Measurements from ENCODE around the gene MRPL28. TPM values are rescaled to one million over a fixed set of nuclear protein-coding genes. Genes with fewer than 3 reads are reported as not detected.
"Not testable (repeated sequence)": the region's sequence is repeated elsewhere in the genome, so short reads cannot be mapped to it uniquely, and the experiment has no call there.

MRPL28 gene
- total RNA-seq, 2 experiments from 2014 or later: 68.3 to 74.0 TPM

DNA sequence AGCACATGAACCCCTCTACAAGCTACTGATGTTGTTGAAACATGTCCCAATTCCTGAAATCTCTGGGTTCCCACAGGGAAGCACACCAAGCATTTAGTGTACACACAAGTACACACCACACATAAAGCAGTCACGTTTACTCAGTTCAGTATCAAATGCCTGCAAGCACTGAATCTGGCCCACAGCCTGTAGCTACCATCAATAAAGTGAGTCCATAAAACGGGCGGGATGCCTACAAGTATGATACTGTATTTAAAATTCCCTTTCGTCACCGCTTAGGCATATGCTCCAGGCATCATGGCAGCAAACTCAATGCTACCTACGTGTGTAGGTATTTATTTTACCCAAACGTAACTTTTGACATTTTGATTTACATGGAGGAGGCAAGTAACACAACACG lies 20.1 kb downstream of the MRPL28 start:
- no peak for DNase-seq
- Mint-ChIP-seq H3K4me1 (ENCODE audit: low read depth) (peaks cover 63% of the 10 kb centered on the region), H3K27me3 (ENCODE audit: low read depth) (no peaks in the 10 kb centered on the region), H3K36me3 (ENCODE audit: low read depth) (peaks cover 11% of the 10 kb centered on the region), H3K27ac (no peak overlapping the region), H3K9me3 (no peaks in the 10 kb centered on the region), H3K4me3 (peak overlapping the region; percentile 91)
- CTCF ChIA-PET: interaction anchor here (0.7 to 2.1 kb wide), 2 partner anchors 11 to 31 kb away, joined by 3 to 6 read pairs; no protein-coding TSS in a partner anchor
- intact Hi-C loops (cut with micrococcal nuclease): loop anchor here (5.0 kb wide), 1 partner anchor 98 kb away; no protein-coding TSS in a partner anchor

DNA sequence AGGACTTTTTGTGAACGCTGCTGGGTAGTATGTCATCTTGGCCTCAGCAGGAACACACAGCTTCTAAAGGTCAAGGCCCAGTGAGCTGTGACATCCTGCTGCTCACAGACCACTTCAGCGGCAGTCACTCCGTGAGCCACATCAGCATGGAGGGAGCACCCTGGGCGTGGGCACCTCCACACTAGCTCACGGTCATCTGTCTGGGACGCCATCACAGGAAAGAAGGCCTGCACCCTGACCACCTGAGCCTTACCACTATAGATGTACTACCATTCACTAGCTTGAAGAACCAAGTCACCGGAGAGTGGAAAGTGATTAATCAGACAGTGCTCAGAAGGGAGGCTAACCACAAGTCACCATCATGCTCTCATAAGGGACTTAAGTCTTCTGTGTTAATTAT lies 21.1 kb downstream of the MRPL28 start:
- Mint-ChIP-seq H3K9me3 (no peaks in the 10 kb centered on the region), H3K4me3 (no peak overlapping the region), H3K27me3 (ENCODE audit: low read depth) (no peaks in the 10 kb centered on the region), H3K4me1 (ENCODE audit: low read depth) (peaks cover 63% of the 10 kb centered on the region), H3K36me3 (ENCODE audit: low read depth) (peaks cover 18% of the 10 kb centered on the region), H3K27ac (no peak overlapping the region)
- DNase-seq: no peak
- CTCF ChIA-PET: interaction anchor here (0.6 to 2.1 kb wide), 2 partner anchors 12 to 33 kb away, joined by 3 to 6 read pairs; no protein-coding TSS in a partner anchor
- intact Hi-C loops (cut with micrococcal nuclease): no loop called here

DNA sequence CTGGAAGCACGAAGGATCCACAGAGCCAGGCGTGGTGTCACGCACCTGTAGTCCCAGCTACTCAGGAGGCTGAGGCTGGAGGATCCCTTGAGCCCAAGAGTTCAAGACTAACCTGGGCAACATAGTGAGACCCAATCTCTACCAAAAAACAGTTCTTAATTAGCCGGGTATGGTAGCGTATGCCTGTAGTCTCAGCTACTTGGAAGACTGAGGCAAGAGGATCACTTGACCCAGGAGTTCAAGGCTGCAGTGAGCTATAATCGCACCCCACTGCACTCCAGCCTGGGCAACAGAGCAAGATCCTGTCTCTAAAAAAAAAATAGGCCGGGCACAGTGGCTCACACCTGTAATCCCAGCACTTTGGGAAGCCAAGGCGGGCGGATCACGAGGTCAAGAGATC lies 21.8 kb downstream of the MRPL28 start:
- H3K4me1 Mint-ChIP-seq (ENCODE audit: low read depth): peaks cover 59% of the 10 kb centered on the region
- H3K4me3 Mint-ChIP-seq; CTCF ChIA-PET; intact Hi-C loops (cut with micrococcal nuclease); H3K9me3 Mint-ChIP-seq; H3K27ac Mint-ChIP-seq; DNase-seq; H3K27me3 Mint-ChIP-seq (ENCODE audit: low read depth): not testable (repeated sequence)
- peaks cover 18% of the 10 kb centered on the region for H3K36me3 Mint-ChIP-seq (ENCODE audit: low read depth)

DNA sequence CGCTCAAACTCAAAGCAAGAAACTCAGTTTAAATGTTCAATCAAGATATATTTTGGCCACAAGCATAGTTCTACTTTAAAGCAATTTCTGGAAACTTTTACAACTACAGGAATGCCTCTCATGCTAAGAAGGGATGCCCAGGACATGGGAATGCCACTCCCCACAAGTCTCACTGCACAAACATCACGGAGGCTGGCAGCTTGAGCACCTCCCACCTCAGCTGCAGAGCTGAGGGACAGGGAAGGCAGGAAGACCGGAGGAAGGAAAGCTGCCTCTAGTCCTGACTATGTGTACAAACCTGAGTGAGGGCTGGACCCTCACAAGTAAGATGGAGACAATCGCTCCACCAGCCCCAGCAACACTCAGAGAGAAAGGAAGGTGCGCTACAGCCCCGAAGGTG lies 23.1 kb downstream of the MRPL28 start:
- no peak overlapping the region for H3K27ac Mint-ChIP-seq
- no peaks in the 10 kb centered on the region for H3K27me3 Mint-ChIP-seq (ENCODE audit: low read depth)
- no peak overlapping the region for H3K4me3 Mint-ChIP-seq
- peaks cover 18% of the 10 kb centered on the region for H3K36me3 Mint-ChIP-seq (ENCODE audit: low read depth)
- CTCF ChIA-PET: no interaction called here
- H3K9me3 Mint-ChIP-seq: no peaks in the 10 kb centered on the region
- peaks cover 70% of the 10 kb centered on the region for H3K4me1 Mint-ChIP-seq (ENCODE audit: low read depth)
- intact Hi-C loops (cut with micrococcal nuclease): no loop called here
- DNase-seq: no peak

DNA sequence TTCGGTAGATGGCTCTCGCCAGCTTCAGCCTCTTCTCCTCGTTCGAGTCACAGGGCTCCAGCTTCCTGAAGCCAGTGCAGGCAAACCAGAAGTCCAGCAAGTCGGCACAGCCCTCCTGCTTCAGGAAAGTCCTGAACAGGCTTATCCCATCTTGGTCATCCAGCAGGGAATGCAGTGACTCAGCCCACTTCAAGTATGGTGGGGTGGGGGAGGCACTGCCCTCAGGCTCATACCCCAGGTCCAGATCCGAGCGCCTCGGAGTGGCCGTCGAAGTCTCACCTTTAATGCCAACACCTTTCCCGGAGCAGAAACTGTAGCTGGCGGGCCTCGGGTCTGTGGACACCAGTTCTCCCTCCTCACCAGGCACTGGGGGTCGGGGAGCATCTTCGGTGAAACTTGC lies 23.8 kb downstream of the MRPL28 start:
- H3K27me3 Mint-ChIP-seq (ENCODE audit: low read depth): no peaks in the 10 kb centered on the region
- no peak overlapping the region for H3K4me3 Mint-ChIP-seq
- no peak for DNase-seq
- H3K36me3 Mint-ChIP-seq (ENCODE audit: low read depth): peaks cover 18% of the 10 kb centered on the region
- intact Hi-C loops (cut with micrococcal nuclease): no loop called here
- no peak overlapping the region for H3K27ac Mint-ChIP-seq
- H3K9me3 Mint-ChIP-seq: no peaks in the 10 kb centered on the region
- peaks cover 75% of the 10 kb centered on the region for H3K4me1 Mint-ChIP-seq (ENCODE audit: low read depth)
- CTCF ChIA-PET: no interaction called here

DNA sequence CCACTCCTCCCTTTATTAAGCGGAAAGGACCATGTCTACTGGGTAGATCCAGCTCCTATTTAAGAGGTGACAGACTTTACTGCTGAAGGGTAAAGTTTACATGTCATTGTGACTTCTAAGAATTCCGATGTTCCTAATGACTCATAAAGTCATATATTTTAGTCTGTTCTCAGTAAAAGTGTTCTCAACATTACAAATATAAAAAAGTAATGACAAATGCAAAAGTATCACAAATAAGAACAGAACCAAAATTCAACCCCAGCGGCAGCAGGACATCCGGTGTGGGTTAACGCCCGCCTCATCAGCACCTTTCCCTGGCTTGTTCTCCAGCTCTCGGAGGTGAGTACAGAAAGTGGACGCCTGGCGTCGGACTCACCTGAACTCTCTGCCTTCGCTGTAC lies 24.6 kb downstream of the MRPL28 start:
- no peaks in the 10 kb centered on the region for H3K27me3 Mint-ChIP-seq (ENCODE audit: low read depth)
- no peak overlapping the region for H3K4me3 Mint-ChIP-seq
- no peaks in the 10 kb centered on the region for H3K9me3 Mint-ChIP-seq
- CTCF ChIA-PET: no interaction called here
- H3K4me1 Mint-ChIP-seq (ENCODE audit: low read depth): peaks cover 71% of the 10 kb centered on the region
- intact Hi-C loops (cut with micrococcal nuclease): no loop called here
- peaks cover 18% of the 10 kb centered on the region for H3K36me3 Mint-ChIP-seq (ENCODE audit: low read depth)
- H3K27ac Mint-ChIP-seq: no peak overlapping the region
- DNase-seq: no peak

DNA sequence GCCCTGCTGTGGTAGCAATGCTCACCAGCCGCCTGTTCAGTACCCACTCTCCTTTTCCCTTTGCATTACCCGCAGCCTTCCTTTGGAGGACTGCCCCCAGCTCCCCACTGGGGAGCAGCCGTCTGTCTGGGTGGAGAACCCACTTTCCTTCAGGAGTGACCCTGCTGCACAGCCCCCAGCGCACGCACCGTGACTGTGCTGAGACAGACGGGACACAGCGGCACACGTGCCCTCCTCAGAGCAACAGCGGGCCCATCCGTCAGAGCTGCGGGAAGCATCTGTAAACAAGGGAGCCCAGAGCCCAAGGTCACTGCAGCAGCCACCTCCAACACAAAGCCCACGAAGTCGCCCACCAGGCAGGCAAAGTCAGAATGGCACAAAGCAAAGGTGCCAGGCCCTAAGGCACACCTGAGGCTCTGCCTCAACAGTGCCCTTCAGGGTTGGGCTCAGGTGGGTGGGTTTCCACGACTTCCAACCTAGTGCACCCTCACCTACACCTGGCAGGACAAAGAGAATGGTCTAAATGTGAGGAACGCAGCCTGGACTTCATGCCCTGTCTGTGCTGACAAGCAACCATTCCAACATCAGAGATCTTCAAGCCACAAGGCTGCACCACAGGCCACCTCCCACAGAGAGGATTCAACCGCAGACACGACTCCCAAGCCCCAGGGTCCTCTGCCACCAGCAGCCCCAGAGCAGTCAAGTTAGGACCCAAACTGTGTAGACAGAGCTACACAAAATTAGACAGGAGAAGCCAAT lies 27.7 kb downstream of the MRPL28 start:
- DNase-seq: no peak
- Mint-ChIP-seq H3K27me3 (ENCODE audit: low read depth) (no peaks in the 10 kb centered on the region), H3K36me3 (ENCODE audit: low read depth) (peaks cover 14% of the 10 kb centered on the region), H3K9me3 (no peaks in the 10 kb centered on the region), H3K4me3 (no peak overlapping the region), H3K27ac (no peak overlapping the region), H3K4me1 (ENCODE audit: low read depth) (peaks cover 65% of the 10 kb centered on the region)
- intact Hi-C loops (cut with micrococcal nuclease): no loop called here
- CTCF ChIA-PET: interaction anchor here (0.6 to 0.8 kb wide), 3 partner anchors 19 to 56 kb away, joined by 3 read pairs; no protein-coding TSS in a partner anchor

DNA sequence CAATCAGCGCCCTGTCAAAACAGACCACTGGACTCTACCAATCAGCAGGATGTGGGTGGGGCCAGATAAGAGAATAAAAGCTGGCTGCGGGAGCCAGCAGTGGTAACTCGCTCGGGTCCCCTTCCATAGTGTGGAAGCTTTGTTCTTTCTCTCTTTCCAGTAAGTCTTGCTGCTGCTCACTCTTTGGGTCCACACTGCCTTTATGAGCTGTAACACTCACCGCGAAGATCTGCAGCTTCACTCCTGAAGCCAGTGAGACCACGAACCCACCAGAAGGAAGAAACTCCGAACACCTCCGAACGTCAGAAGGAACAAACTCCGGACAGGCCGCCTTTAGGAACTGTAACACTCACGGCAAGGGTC lies 28.4 kb downstream of the MRPL28 start:
- H3K27me3 Mint-ChIP-seq (ENCODE audit: low read depth); H3K27ac Mint-ChIP-seq; intact Hi-C loops (cut with micrococcal nuclease): not testable (repeated sequence)

DNA sequence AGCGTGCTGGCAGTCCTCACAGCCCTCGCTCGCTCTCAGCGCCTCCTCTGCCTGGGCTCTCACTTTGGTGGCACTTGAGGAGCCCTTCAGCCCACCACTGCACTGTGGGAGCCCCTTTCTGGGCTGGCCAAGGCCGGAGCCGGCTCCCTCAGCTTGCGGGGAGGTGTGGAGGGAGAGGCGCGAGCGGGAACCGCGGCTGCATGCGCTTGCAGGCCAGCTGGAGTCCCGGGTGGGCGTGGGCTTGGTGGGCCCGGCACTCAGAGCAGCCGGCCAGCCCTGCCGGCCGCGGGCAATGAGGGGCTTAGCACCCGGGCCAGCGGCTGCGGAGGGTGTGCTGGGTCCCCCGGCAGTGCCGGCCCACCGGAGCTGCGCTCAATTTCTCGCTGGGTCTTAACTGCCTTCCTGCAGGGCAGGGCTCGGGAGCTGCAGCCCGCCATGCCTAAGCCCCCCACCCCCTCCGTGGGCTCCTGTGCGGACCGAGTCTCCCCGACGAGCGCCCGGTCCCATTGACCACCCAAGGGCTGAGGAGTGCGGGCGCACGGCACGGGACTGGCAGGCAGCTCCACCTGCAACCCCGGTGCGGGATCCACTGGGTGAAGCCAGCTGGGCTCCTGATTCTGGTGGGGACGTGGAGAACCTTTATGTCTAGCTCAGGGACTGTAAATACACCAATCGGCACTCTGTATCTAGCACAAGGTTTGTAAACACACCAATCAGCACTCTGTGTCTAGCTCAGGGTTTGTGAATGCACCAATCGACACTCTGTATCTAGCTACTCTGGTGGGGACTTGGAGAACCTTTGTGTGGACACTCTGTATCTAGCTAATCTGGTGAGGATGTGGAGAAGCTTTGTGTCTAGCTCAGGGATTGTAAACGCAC lies 29.0 kb downstream of the MRPL28 start:
- H3K4me1 Mint-ChIP-seq (ENCODE audit: low read depth): peaks cover 60% of the 10 kb centered on the region
- intact Hi-C loops (cut with micrococcal nuclease); H3K4me3 Mint-ChIP-seq: not testable (repeated sequence)

More for the DNA sequence above, 28.4 kb downstream of the MRPL28 start:
- H3K4me3 Mint-ChIP-seq, H3K9me3 Mint-ChIP-seq, DNase-seq: not testable (repeated sequence)
- CTCF ChIA-PET: interaction anchor here (0.6 kb wide), 1 partner anchor 45 kb away, joined by 3 read pairs; no protein-coding TSS in a partner anchor
- peaks cover 14% of the 10 kb centered on the region for H3K36me3 Mint-ChIP-seq (ENCODE audit: low read depth)
- peaks cover 62% of the 10 kb centered on the region for H3K4me1 Mint-ChIP-seq (ENCODE audit: low read depth)

DNA sequence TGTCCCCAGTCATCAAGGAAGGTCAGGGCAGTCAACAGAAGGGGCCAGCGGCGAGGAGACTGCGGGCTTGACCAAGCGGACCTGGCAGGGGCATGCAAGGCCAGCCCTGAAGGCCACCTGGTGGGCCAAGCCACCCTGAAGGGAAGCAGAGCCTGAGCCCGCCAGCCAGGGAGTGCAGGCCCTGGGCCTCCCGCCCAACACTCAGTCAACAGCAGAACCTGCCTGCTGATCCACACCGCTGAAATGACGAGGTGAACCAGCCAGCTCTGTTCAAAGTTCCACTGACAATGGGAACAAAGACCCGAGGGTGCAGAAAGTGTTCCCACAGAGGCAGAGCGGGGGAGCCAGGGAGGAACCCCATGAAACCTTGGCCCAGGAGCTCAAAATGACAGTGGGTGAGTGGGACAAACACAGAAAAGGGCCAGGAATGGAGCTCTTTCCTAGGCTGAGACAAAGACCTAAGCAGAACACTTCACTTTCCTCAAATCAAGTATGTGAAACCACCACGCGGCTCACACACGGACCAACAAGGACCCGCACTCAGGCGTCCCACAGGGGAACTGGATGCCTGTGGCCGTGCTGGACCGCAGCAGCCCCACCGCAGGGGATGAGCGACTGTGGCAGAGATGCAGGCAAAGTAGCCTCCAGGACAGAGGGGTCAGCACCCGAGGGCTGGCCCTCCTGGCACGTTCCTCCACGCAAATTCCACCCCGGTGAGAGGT lies 29.8 kb downstream of the MRPL28 start:
- H3K9me3 Mint-ChIP-seq: no peaks in the 10 kb centered on the region
- H3K36me3 Mint-ChIP-seq (ENCODE audit: low read depth): peaks cover 9% of the 10 kb centered on the region
- no peak for DNase-seq
- no peak overlapping the region for H3K4me3 Mint-ChIP-seq
- no peaks in the 10 kb centered on the region for H3K27me3 Mint-ChIP-seq (ENCODE audit: low read depth)
- CTCF ChIA-PET: no interaction called here
- peaks cover 60% of the 10 kb centered on the region for H3K4me1 Mint-ChIP-seq (ENCODE audit: low read depth)
- H3K27ac Mint-ChIP-seq: no peak overlapping the region
- intact Hi-C loops (cut with micrococcal nuclease): no loop called here

More for the DNA sequence above, 29.0 kb downstream of the MRPL28 start:
- H3K27me3 Mint-ChIP-seq (ENCODE audit: low read depth); H3K27ac Mint-ChIP-seq; CTCF ChIA-PET; H3K9me3 Mint-ChIP-seq; DNase-seq: not testable (repeated sequence)
- peaks cover 11% of the 10 kb centered on the region for H3K36me3 Mint-ChIP-seq (ENCODE audit: low read depth)

DNA sequence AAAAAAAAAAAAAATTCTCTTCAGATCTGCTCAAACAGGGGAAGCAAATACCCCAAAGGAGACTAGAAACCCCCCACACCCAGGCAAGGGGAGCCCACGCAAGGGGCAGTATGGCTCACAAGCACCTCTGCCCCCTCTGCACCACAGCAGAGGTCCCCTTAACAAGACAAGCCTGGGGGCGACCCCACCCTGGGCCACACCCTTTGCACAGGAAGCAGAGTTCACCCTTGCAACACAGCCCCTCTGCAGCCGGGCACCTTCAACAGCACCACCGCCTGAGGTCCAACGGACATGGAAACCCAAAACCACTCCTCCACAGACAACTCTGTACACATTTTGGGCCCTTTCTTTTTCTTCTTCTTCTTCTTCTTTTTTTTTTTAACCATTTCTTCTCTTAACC lies 30.7 kb downstream of the MRPL28 start:
- H3K27me3 Mint-ChIP-seq (ENCODE audit: low read depth): no peaks in the 10 kb centered on the region
- H3K4me1 Mint-ChIP-seq (ENCODE audit: low read depth): peaks cover 58% of the 10 kb centered on the region
- DNase-seq: no peak
- CTCF ChIA-PET: no interaction called here
- no peak overlapping the region for H3K4me3 Mint-ChIP-seq
- H3K27ac Mint-ChIP-seq: no peak overlapping the region
- intact Hi-C loops (cut with micrococcal nuclease): no loop called here
- H3K36me3 Mint-ChIP-seq (ENCODE audit: low read depth): peaks cover 2% of the 10 kb centered on the region
- no peaks in the 10 kb centered on the region for H3K9me3 Mint-ChIP-seq

DNA sequence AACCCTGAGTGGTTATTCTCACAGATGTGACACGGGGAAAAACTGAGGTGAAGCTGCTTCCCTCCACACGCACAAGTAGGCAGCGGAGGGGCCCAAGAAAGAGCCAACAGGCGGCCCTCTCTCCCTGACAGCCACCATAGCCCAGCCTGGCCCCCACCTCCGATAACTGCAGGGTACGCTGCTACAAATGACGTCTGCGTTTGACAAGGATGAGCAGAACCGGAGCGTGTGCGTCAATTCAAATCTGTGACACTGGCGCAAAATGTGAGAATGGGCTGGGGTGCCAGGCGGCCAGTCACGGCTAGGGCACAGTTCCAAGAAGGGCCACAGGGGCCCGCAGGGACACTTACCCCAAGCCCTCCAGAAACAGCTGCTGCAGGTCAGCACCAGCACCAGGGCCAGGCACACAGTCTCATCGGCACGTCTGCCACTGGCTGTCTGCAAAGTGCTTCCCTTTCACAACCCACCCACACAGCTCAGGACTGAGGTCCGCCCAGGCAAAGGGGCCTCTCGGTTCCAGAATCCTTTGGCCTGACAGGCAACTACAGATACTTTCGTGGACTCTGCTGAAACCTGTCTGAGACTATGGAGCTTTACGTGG lies 32.3 kb downstream of the MRPL28 start:
- Mint-ChIP-seq H3K4me1 (ENCODE audit: low read depth) (peaks cover 61% of the 10 kb centered on the region), H3K9me3 (no peaks in the 10 kb centered on the region), H3K36me3 (ENCODE audit: low read depth) (no peaks in the 10 kb centered on the region), H3K27me3 (ENCODE audit: low read depth) (no peaks in the 10 kb centered on the region), H3K4me3 (no peak overlapping the region), H3K27ac (no peak overlapping the region)
- CTCF ChIA-PET: interaction anchor here (1.8 kb wide), 1 partner anchor 272 kb away, joined by 6 read pairs; no protein-coding TSS in a partner anchor
- no peak for DNase-seq
- intact Hi-C loops (cut with micrococcal nuclease): no loop called here

All from activated naive CD4-positive, alpha-beta T cell treated with anti-CD3 and anti-CD28 coated beads for 36 hours (primary cell).